BJ (cell line): ENCODE data around the gene RAB7B. TPM values are rescaled to one million over a fixed set of nuclear protein-coding genes. Genes with fewer than 3 reads are reported as not detected.
A peak's percentile ranks its signal among the peaks of the same experiment; 100 is the strongest.
"Not testable (repeated sequence)": the region's sequence is repeated elsewhere in the genome, so short reads cannot be mapped to it uniquely, and the experiment has no call there.

ENCODE experiments used
- CTCF ChIA-PET: fragments of 350-600 bp; formaldehyde crosslinking; extraction: SDS; loops from one replicate; lab custom pipeline; 2021; ENCODE audit warnings: antibody characterized with exemption, inconsistent platforms; lab: Yijun Ruan, JAX
- POLR2A ChIA-PET: fragments of 300-600 bp; sonication (Branson Sonifier 250); formaldehyde crosslinking; extraction: SDS; loops from one replicate; lab custom pipeline; 2021; ENCODE audit warnings: antibody characterized with exemption; lab: Charles Lee
- DNase-seq: peaks from one replicate; pipeline ENCODE4 v3.0.0-alpha.2; 2011; ENCODE audit warnings: low read depth
- H3K27me3 ChIP-seq: 2 replicates; pipeline ENCODE4 v1.6.0; 2011; ENCODE audit warnings: low read length; ENCODE audit not compliant: control insufficient read depth, insufficient read depth
- H3K36me3 ChIP-seq: 2 replicates; pipeline ENCODE4 v1.5.1; 2011; ENCODE audit warnings: low read length; ENCODE audit not compliant: control insufficient read depth, insufficient read depth
- H3K4me3 ChIP-seq: 2 replicates; pipeline ENCODE4 v1.5.1; 2011; ENCODE audit warnings: low read depth, mild to moderate bottlenecking, control low read depth, low read length
- polyA minus RNA-seq: library from RNA; depleted of rRNA, polyadenylated mRNA; stranded (reverse); fragments of >200 nt; gene quantifications from 2 replicates; pipeline ENCODE4 v1.2.3, GENCODE V29; 2011; rRNA and poly(A)+ RNA removed
- polyA plus RNA-seq: library from polyadenylated mRNA; depleted of rRNA; stranded (reverse); fragments of >200 nt; gene quantifications from 2 replicates; pipeline ENCODE4 v1.2.3, GENCODE V29; 2011; rRNA removed
- TF ChIP-seq, protein P1 (sequence below): IDR thresholded peaks from 2 replicates; pipeline ENCODE4 v1.5.1; 2011; ENCODE audit warnings: low read depth, mild to moderate bottlenecking, control low read depth, inconsistent platforms, low read length, moderate library complexity; ENCODE audit not compliant: insufficient read depth

RAB7B gene, protein sequence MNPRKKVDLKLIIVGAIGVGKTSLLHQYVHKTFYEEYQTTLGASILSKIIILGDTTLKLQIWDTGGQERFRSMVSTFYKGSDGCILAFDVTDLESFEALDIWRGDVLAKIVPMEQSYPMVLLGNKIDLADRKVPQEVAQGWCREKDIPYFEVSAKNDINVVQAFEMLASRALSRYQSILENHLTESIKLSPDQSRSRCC
- polyA plus RNA-seq, result 9.1 and 11.3 TPM in 2 replicates
- polyA minus RNA-seq, result 4.2 and 7.8 TPM in 2 replicates

DNA sequence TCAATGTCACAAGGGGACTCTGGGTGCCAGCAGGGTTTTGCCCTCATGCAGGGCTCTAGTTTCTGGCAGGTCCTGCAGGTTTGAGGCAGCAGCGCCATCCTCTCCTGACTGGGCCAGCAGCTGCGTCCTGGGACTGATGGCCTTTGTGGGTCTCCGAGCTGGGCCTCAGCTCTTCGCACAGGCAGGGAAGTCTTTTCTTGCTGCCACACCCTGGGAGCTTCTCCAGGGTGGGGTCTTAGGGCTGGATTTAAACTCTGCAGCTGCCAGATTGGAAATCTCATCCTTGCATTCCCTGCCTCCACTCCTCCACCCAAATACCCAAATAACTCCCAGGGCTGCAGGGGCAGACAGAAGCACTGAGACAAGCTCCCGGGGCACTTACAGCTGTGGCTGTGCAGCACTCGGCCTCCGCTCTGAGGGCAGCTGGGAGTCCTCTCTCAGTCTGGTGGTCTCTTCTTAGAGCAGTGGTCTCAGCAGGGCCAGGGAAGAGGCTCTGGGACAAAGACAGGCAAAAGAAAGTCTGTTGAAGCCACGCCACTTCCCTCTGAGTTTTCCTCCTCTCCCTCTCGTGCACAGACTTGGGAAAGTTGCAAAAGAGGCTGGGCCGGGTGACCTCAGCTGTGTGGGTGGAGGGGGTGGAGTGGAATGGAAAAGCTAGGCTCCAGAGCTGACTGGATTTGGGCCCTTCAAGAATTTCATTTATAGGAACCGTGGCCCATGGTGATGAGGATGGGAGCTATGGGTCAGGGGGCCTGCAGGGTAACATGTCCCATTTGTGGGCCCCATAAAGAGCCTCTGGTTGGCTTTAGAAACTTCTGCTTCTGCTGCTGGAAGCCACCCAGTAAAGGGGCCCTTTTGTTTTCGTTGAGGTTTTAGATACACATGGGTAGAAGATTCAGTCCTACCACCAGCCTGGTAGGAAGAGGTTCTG, at the start of gene RAB7B:
Gene RAB7B, minus strand, starts transcription at position 525 of the 931 bp plus-strand sequence. CDS start 9,260 bp downstream, outside the sequence.
- TF ChIP-seq, protein P1, sequence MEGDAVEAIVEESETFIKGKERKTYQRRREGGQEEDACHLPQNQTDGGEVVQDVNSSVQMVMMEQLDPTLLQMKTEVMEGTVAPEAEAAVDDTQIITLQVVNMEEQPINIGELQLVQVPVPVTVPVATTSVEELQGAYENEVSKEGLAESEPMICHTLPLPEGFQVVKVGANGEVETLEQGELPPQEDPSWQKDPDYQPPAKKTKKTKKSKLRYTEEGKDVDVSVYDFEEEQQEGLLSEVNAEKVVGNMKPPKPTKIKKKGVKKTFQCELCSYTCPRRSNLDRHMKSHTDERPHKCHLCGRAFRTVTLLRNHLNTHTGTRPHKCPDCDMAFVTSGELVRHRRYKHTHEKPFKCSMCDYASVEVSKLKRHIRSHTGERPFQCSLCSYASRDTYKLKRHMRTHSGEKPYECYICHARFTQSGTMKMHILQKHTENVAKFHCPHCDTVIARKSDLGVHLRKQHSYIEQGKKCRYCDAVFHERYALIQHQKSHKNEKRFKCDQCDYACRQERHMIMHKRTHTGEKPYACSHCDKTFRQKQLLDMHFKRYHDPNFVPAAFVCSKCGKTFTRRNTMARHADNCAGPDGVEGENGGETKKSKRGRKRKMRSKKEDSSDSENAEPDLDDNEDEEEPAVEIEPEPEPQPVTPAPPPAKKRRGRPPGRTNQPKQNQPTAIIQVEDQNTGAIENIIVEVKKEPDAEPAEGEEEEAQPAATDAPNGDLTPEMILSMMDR, result no peak
- peak; percentile 28 for DNase-seq
- CTCF ChIA-PET, result interaction anchor here (0.6 to 1.5 kb wide), 8 partner anchors 26 to 532 kb away, joined by 3 to 6 read pairs (median 4); no protein-coding TSS in a partner anchor
- Histone ChIP-seq H3K36me3 (no peaks in the 10 kb centered on the region), H3K27me3 (peaks cover 4% of the 10 kb centered on the region), H3K4me3 (peak within 1 kb of the TSS; percentile 25)
- POLR2A ChIA-PET, result no interaction called here

DNA sequence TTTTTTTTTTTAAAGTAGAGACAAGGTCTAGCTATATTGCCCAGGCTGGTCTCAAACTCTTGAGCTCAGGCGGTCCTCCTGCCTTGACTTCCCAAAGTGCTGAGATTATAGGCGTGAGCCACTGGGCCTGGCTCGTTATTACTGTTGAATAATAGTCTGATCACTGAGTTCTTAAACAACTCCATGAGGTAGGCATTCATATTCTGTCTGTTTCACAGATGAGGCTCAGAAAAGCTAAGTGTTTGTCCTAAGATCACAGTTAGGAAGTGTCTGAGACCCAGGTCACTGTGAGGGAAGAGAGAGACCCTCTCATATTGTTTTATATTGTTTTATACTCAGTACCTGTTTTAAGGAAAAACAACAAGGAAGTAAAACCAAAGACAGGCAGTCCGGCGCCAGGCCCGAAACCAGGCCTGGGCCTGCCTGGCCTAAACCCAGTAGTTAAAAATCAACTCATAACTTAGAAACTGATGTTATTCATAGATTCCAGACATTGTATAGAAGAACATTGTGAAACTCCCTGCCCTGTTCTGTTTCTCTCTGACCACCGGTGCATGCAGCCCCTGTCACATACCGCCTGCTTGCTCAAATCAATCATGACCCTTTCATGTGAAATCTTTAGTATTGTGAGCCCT, 49.2 kb upstream of the RAB7B start:
- DNase-seq, H3K36me3 ChIP-seq, H3K4me3 ChIP-seq, H3K27me3 ChIP-seq, POLR2A ChIA-PET: not testable (repeated sequence)
- CTCF ChIA-PET, result interaction anchor here (1.5 kb wide), 1 partner anchor 54 kb away, joined by 4 read pairs; no protein-coding TSS in a partner anchor

DNA sequence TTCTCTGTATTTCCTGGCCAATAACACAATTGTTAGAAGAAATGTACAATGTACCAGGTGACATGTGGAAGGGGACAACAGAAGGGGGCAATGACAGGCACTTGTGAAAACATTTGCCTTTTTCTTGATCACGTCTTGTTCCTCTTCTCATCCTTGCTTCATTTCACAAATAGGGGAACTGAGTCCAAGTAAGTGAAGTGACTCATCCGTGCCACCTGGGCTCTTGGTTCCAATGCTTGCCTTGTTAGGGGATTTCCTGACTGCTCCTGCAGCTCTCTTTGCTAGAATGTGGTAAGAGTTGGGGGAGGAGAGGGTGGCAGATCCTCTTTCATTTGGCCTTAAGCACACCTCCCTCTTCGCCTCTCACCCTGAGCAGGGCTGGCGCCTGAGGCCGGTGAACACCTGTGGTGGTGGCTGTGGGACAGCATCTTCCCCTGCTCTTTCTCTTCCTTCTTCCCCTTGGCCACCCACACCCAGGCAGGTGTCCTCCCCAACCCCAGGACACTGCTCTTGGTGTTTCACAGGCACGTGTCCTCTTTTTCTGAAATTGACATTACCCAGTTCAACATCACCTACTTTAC, 47.5 kb upstream of the RAB7B start:
- no peak for DNase-seq
- Histone ChIP-seq H3K4me3 (no peak overlapping the region), H3K36me3 (no peaks in the 10 kb centered on the region), H3K27me3 (peaks cover 10% of the 10 kb centered on the region)
- ChIA-PET CTCF (interaction anchor here (1.2 to 1.5 kb wide), 2 partner anchors 56 to 66 kb away, joined by 4 read pairs; no protein-coding TSS in a partner anchor), POLR2A (no interaction called here)
- TF ChIP-seq, protein P1, result no peak

DNA sequence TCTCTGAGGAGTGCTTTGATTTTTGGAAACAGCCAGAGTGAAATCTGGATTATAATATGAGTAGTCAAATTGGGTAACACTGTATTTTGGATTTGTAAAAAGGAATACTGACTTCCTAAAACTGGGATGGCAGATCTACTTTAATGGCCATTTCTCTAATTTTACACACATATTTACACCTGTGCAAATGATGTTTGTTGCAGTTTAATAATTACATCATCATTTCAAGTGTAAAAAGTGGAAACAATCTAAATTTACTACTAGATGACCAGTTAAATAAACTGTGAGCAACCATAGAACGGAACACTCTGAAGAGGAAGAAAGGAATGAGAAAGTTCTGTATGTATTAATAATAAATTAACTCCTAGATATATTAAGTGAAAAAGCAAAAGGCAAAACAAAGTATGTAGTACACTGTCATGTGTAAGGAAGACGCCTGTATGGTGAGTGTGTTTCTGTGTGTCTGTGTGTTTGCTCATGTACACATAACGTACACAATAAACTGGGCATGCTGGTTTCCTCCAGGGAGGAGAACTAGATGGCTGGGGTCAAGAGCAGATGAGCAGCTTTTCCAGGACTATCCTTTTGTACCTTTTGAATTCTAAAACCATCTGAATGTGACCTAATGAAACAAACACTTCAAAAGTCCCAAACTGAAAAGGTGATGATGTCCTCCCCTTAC, 46.9 kb upstream of the RAB7B start:
- CTCF ChIA-PET, result no interaction called here
- H3K27me3 ChIP-seq, result peaks cover 10% of the 10 kb centered on the region
- TF ChIP-seq, protein P1, result no peak
- no peak overlapping the region for H3K4me3 ChIP-seq
- POLR2A ChIA-PET, result no interaction called here
- no peak for DNase-seq
- no peaks in the 10 kb centered on the region for H3K36me3 ChIP-seq

DNA sequence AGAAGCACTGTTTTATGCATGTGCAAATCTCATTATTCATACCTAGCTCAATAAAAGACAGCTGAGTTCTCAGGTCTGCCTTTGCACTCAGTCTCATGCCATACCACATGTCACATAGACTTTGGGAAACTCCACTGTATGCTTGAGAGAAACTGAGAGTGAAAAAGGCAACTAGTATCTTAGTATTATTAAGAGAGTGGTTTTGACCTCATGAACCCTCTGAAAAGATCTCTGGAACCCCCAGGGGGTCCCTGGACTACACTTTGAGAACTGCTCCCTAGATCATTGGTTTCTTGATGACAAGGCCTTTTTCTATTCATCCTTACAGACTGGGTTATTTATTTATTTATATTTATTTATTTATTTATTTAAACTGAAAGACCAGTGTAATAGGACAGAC, 46.1 kb upstream of the RAB7B start:
- ChIA-PET CTCF (interaction anchor here (0.8 kb wide), 1 partner anchor 62 kb away, joined by 3 read pairs; no protein-coding TSS in a partner anchor), POLR2A (no interaction called here)
- H3K27me3 ChIP-seq, result peaks cover 10% of the 10 kb centered on the region
- H3K36me3 ChIP-seq, result no peaks in the 10 kb centered on the region
- no peak overlapping the region for H3K4me3 ChIP-seq
- DNase-seq, result no peak
- TF ChIP-seq, protein P1, result no peak
